NCI-H2029 (cell line): ENCODE measurements around the gene EDRF1.

Experiments
- DNase-seq: peaks from one replicate; lab custom pipeline; 2025; lab: John Stamatoyannopoulos, UW

The EDRF1 gene

DNA sequence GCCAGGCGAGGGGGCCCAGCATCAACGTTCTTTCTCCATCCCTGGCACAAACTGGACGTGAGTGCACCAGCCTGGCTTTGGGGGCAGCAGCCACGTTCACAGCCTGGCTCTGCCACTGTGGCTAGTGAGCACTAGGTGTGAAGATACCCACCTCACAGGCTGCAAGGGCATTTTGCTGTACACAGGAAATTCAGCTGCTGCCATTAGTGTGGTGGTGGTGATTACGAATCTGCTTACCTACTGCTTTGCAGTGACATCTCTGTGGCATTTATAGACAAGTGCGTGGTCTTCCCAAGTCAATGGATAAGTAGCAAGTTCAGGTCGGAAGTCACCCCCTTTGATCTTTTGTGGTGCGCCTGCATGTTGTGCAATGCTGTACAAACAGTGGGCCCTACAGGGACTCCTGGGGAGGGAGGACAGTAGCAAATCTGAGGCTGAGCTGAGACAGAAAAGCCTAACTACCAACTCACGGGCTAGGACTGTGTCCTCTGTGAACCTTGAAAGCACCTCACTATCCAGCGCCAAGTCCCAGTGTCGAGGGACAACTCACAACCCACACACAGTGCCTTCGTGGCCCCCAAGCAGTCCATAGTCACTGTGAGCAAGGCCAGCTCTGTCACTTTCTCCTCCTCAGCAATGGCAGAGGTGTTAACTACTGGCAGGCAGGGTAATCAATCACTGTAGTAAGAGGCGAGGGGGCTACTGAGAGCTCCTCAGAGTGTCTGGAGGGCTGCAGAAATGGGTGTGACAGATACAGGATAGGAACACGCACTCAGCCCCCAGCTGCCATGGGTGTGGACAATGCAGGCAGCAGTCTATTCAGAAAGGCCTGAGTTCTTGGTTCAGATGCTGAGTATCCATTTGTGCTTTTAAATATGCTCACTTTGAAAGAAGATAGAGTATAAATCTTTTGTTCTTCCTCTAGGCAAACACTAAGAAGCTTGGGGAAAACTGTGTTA, 73.1 kb downstream of the EDRF1 start:
- no peak for DNase-seq

DNA sequence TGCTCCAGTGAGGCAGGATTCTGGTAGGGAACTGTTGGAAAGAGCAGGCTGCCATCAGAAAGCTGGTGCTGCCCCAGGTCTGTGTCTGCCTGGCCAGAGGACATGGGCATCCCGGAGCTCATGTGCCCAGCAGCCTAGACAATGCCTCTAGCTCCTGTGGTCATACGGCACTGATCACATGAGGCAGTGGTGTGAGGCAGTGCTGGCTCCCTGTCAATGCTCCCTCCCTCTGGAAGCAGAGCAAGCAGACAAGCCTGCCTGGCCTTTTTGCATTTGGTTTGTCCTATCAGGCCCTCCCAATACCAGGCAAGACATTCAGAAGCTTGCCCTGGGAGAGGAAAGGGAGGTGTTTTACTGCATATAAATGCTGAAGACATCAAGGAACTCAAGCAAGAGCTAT, 75.6 kb downstream of the EDRF1 start:
- DNase-seq, result no peak

DNA sequence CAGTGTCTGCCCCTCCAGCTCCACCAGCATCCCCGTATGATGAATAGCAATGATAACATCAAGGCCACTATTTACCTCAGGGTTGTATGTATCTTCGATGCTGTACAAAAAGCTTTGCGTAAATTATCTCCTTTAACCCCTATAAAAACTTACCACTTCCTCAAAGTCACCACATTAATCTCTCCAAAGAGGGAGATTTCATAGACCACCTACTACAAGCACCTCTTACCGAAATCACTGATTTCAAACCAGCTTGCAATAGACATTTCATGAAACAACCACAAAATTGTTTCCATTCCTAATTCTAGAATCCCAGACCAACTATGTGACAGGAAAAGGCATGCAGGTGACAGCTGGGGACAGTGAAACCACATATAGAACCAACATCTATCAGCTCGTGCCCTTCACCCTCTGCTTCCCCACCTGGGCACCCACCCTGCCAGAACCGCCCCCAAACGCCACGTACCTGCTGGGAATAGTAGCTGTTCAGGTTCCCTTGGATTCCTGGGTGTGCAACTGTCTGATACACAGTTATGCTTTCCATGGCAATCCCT, 76.2 kb downstream of the EDRF1 start:
- no peak for DNase-seq

DNA sequence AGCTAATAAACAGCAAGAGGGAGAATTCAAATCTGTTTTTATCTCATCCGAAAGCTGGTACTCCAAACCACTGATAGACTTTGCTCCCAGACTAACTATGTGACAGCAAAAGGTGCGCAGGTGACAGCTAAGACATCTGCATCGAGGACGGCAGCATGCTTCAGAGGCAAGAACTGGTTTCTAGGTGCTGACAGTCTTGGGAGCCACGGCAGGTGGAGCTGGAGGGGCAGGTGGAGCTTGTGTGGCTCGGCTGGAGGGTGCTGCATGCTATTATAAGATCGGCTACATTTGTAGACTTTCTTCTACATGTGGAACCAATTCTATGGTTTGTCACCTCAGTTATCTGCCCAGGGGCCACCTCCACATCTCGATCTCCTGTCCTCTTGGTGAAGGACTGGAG, 77.9 kb downstream of the EDRF1 start:
- no peak for DNase-seq

DNA sequence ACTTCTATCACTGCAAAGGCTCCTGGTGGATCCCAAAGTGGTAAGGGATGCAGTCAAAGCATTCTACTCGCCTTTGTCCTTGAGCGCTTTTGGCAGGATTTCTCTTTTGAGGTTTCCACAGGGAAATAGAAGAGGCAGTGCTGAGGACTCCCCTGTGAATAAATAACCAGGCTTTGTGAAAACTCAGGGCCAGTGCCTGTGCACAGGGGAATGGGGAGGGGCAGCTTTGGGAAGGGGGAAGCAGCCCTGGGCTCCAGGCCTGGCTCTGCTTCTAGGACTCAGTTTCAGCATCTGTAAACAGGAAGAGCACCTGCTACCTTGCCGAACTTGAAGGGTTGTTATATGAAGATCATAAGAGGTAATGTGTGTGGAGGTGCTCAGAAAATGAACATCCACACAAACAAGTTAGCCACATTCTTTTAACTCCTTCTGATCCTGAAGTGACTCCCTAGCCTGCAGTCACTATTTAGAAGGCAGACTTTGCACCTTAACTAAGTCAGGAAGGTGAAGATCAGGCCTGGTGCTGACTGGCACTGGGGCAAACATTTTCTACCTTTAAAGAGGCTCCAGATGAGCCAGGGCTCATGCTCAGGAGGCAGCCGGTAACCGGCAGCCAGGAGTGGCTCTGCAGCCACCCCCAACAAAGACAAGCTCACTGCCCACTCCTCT, 78.6 kb downstream of the EDRF1 start:
- no peak for DNase-seq

DNA sequence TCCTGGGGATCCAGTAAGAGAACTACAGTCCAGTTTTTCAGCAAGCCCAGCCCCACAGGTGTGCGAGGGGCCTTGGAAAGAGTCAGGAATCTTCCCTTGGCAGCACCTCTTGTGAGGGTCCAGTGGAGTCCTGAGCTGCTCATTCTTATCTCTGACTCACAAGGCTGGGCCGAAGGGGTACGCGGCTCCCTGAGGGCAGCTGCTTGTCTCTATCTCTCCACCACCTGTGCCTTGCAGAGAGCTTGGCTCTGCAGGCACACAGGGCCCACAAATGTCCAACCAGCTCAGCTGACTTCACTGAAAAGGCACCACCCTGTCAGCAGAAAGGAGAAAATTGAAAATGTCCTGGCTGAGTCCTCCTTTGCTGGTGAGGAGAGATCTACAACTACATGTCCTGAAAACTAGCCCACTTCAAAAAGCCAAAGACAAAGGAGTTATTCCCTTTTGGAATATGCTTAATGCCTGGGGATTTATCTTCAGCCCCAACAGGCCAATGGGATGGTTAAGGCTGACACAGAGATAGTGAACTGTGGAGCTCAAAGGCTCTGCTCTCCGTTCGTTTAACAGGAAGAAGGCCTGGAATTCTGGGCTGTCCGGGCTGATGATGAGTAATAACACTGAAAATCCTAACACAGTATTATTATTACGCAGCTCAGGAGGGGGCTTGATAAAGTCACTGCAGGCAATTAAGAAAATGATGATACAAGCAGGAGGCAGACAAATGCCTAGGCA, 80.1 kb downstream of the EDRF1 start:
- DNase-seq, result no peak

DNA sequence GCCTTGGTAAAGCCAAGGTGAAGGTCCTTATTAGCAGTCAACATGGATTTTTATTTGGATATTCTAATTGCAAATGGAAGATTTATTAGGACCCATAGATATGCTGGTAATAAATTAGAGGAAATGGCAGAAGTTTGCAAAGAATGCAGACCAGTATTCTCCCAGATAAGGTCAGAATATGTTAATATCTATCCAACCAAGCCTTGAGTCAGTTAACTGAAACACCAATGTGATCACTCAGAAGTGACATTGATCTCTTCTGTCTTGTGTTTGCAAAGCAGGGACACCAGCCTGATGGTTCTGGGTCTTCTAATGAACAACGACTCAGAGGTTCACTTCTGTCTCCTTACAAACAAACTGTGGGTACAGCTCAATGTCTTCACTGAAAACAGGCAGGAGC, 82.1 kb downstream of the EDRF1 start:
- DNase-seq, result no peak

DNA sequence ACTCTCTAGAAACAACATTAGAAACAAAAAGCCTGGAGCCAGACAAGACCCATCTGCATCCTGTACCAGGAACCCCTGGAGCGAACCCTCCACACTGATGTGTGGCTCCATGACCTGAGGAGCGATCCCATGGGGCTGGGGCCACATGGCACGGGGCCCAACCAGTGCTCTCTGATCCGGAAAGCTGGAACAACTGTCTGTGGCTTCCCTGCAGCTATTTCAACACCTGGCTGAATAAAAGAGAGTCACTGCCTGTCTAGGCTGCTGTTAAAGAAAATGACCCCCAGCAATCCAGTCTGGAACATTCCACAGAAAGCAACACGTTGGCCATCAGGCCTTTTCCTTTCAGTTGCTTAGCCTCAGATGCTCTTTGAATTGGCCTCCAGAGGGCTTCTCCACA, 82.6 kb downstream of the EDRF1 start:
- DNase-seq, result no peak

DNA sequence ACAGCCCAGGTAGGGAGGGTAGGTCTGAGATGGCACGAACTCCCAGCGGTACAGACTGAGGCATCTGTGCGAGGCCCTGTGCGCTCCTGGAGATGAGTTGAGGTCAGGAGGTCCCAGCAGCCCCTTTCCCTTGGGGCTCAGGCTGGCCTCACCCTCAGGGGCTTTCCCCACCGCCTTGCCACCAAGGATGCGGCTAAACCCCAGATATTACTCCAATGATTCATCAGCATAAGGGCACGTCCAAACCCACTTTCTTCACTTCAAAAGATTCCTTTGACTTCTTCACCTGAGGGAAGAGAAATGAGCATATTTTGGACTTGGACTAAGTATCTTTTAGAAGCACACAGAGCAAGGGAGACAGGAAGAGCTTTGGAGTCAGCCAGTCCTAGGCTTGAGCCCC, 83.2 kb downstream of the EDRF1 start:
- no peak for DNase-seq

DNA sequence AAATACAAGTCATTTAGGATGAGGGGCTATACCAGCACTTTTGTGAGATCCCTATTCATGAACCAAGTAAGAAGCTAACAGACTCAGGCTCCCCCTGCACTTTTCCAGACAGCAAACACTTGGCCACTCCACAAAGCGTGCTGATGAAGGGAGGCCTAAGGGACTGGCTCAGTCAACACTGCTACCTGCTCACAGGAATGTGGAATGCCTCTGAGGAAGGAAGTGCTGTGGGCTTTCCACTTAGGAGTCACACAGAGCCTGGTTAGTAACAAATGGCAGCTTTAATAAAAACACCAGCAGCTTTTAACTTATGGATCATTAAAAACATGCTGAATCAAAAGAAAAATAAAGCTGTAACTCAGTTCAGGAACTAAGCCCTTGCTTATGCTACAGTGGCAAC, 88.5 kb downstream of the EDRF1 start:
- DNase-seq, result no peak

DNA sequence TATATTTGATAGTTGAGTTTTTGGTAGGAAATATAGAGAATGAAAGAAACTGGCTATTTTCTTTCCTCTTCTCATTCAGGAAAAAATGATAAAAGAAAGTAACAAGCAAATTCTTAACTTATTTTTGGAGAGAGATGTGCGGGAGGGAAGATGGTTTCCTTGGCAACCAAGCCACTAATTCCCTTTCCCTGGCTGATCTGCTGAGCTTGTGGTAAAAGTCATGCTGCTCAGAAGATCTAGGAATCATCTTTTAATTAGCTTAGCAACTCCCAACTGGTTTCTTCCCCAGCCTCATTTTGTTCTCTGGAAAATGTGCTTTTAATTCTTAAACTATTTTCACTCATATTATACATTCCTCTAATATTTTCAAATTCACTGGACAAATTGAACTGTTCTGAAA, 91.7 kb downstream of the EDRF1 start:
- no peak for DNase-seq

DNA sequence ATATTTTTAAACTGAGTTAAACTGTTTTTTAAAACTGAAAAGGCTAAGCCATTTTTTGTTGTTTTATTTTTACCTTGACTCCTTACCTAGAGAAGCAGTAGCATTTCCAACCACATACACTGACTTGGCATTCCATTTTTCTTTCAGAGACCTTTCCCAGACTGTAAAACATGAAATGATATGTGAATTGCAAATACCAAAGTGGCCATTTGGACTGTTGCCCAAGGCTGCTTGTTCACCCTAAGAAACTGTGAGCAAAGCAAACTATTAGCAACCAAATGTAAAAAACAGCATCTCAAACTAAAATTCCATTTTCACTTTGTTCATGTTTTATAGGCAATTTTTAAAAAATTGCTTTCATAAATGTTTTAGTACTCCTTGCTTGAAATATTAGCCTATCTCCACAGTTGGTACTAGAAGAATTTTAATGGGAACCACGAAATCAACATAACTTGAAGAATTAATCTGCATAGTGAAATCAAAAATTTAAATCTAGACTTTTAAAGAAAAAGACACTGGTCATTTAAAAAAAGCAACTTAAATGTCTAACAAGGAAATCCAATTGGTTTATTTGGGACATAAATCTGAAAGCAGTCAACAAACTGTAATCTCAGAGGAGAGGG, 92.7 kb downstream of the EDRF1 start:
- no peak for DNase-seq
